ENCODE data around the gene SLC44A5. TPM values are rescaled to one million over a fixed set of nuclear protein-coding genes. Genes with fewer than 3 reads are reported as not detected.
"Not testable (repeated sequence)": the region's sequence is repeated elsewhere in the genome, so short reads cannot be mapped to it uniquely, and the experiment has no call there.

The SLC44A5 gene
- total RNA-seq, 2 donors from 2014 or later = 0.70 TPM; not detected in 1

GRCh38 chr1:75492011-75492410 is 118.9 kb downstream of the SLC44A5 start:
- ATAC-seq (replicated peaks in 1 of 2) = no peak
- Mint-ChIP-seq H3K27me3 (ENCODE audit: low read depth) (no peaks in the 10 kb centered on the region), H3K36me3 (ENCODE audit: insufficient read depth in 2 of 2) (no peaks in the 10 kb centered on the region), H3K4me3 (no peak overlapping the region), H3K27ac (no peak overlapping the region), H3K9me3 (peaks cover 0 to under 1% of the 10 kb centered on the region in 2 donors), H3K4me1 (ENCODE audit: low read depth) (no peaks in the 10 kb centered on the region)
- DNase-seq = no peak

DNA sequence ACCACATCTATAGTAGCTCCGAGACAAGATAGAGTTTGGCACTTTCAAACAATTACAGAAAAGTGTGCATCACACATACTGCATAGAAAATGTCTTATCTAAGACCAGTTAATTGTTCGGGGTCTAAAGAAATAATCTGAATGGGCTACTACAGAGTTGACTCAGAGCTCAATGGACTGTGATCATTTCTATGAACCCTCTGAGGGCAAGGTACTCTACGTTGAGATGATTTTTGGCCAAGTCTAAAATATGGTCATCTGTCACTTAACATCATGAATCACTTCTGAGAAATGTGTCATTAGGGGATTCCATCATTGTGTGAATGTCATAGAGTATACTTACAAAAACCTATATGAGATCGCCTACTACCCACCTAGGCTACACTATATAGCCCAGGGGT is 123.5 kb downstream of the SLC44A5 start:
- DNase-seq (no peak), ATAC-seq (replicated peaks in 1 of 2) (no peak)
- no peak overlapping the region for H3K27ac Mint-ChIP-seq
- H3K9me3 Mint-ChIP-seq = peaks cover 3% of the 10 kb centered on the region in 2 donors
- H3K4me1 Mint-ChIP-seq (ENCODE audit: low read depth) = no peaks in the 10 kb centered on the region
- H3K27me3 Mint-ChIP-seq (ENCODE audit: low read depth) = no peaks in the 10 kb centered on the region
- no peak overlapping the region for H3K4me3 Mint-ChIP-seq
- no peaks in the 10 kb centered on the region for H3K36me3 Mint-ChIP-seq (ENCODE audit: insufficient read depth in 2 of 2)

DNA sequence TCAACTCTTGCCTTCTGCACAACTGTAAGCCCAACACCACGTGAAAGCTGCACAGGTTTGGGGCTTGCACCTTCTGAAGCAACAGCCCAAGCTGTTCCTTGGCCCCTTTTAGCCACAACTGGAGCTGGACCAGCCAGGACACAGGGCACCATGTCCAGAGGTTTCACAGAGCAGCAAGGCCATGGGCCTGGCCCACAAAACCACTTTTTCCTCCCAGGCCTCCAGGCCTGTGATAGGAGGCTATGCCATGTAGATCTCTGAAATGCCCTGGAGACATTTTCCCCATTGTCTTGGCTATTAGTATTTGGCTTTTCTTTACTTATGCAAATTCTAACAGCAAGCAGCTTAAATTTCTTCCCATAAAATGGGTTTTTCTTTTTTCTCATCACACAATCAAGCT is 126.1 kb downstream of the SLC44A5 start:
- H3K36me3 Mint-ChIP-seq (ENCODE audit: insufficient read depth in 2 of 2) = no peaks in the 10 kb centered on the region
- H3K4me1 Mint-ChIP-seq (ENCODE audit: low read depth) = no peaks in the 10 kb centered on the region
- peaks cover 3% of the 10 kb centered on the region in 2 donors for H3K9me3 Mint-ChIP-seq
- ATAC-seq (replicated peaks in 1 of 2) (no peak), DNase-seq (no peak)
- no peaks in the 10 kb centered on the region for H3K27me3 Mint-ChIP-seq (ENCODE audit: low read depth)
- H3K4me3 Mint-ChIP-seq = no peak overlapping the region
- H3K27ac Mint-ChIP-seq = no peak overlapping the region

DNA sequence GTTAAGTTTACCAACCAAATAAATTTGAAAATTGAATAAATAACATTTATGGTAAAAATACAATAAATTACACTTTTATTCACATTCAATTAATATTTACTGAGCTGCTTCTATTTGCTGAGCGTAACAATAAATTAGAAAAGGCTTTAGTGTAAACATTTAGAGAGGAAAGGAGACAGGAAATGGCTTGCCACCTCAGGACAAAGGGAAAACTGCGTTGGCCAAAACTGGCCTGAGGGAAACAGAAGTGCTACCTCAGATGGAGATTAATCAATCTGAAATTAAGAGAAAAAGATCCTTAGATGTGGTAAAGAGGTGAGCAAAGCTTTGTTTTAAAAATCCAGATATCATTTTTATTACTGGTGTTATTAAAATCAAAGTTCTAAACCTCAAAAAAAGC is 128.0 kb downstream of the SLC44A5 start:
- Mint-ChIP-seq H3K4me1 (ENCODE audit: low read depth) (no peaks in the 10 kb centered on the region), H3K9me3 (peaks cover 4% of the 10 kb centered on the region in 2 donors), H3K36me3 (ENCODE audit: insufficient read depth in 2 of 2) (no peaks in the 10 kb centered on the region), H3K27me3 (ENCODE audit: low read depth) (no peaks in the 10 kb centered on the region), H3K4me3 (no peak overlapping the region), H3K27ac (no peak overlapping the region)
- no peak for ATAC-seq (replicated peaks in 1 of 2)
- DNase-seq = no peak

DNA sequence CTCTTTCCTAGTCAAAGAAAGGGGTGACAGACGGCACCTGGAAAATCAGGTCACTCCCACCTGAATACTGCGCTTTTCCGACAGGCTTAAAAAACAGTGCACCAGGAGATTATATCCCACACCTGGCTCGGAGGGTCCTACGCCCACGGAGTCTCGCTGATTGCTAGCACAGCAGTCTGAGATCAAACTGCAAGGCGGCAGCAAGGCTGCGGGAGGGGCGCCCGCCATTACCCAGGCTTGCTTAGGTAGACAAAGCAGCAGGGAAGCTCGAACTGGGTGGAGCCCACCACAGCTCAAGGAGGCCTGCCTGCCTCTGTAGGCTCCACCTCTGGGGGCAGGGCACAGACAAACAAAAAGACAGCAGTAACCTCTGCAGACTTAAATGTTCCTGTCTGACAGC is 134.4 kb downstream of the SLC44A5 start:
- not testable (repeated sequence) for ATAC-seq (replicated peaks in 1 of 2); H3K27ac Mint-ChIP-seq; DNase-seq; H3K27me3 Mint-ChIP-seq (ENCODE audit: low read depth); H3K4me1 Mint-ChIP-seq (ENCODE audit: low read depth); H3K4me3 Mint-ChIP-seq; H3K36me3 Mint-ChIP-seq (ENCODE audit: insufficient read depth in 2 of 2); H3K9me3 Mint-ChIP-seq

- H3K27me3 Mint-ChIP-seq (ENCODE audit: low read depth) = no peaks in the 10 kb centered on the region
- H3K36me3 Mint-ChIP-seq (ENCODE audit: insufficient read depth in 2 of 2) = no peaks in the 10 kb centered on the region
Measured at GRCh38 chr1:75475696-75476095, 135.2 kb downstream of the SLC44A5 start.

DNA sequence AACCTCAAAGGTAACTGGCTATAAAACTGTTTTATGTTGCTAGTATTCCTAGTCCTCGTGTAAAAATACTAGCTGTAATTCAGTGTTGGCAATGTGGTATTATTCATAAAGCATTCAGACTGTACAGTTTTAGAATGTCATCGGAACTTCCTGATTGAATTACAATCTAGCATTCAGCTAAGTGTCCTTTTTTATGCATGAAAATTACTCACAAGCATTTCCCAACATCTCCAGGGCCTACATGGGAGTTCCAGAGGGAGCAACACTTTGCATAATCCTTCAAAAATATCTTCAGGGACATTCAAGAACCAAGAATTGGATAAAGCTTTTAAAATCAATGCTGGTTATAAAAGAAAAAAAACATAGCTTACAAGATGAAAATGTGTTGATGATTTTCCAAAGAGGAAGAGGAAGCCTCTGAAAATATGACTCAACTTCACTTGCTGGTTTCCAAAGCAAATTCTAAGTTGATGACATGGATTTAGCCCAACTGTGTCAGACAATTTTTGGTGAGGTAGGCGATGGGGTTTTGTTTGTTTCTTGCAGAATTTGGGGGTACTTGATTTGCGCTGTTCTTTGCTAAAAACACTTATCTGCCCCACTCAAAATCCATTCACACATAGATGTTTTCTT is 137.8 kb downstream of the SLC44A5 start:
- no peaks in the 10 kb centered on the region for H3K4me1 Mint-ChIP-seq (ENCODE audit: low read depth)
- no peaks in the 10 kb centered on the region for H3K27me3 Mint-ChIP-seq (ENCODE audit: low read depth)
- DNase-seq = no peak
- no peak overlapping the region for H3K4me3 Mint-ChIP-seq
- H3K36me3 Mint-ChIP-seq (ENCODE audit: insufficient read depth in 2 of 2) = no peaks in the 10 kb centered on the region
- no peak overlapping the region for H3K27ac Mint-ChIP-seq
- H3K9me3 Mint-ChIP-seq = peaks cover 0 to 2% of the 10 kb centered on the region in 2 donors
- ATAC-seq (replicated peaks in 1 of 2) = no peak

More at GRCh38 chr1:75475696-75476095, 135.2 kb downstream of the SLC44A5 start:
- no peaks in the 10 kb centered on the region for H3K4me1 Mint-ChIP-seq (ENCODE audit: low read depth)
- no peak overlapping the region for H3K27ac Mint-ChIP-seq
- no peak for DNase-seq
- no peak for ATAC-seq (replicated peaks in 1 of 2)
- peaks cover 2 to 3% of the 10 kb centered on the region in 2 donors for H3K9me3 Mint-ChIP-seq
- no peak overlapping the region for H3K4me3 Mint-ChIP-seq

GRCh38 chr1:75472089-75472970 is 138.6 kb downstream of the SLC44A5 start:
- Mint-ChIP-seq H3K27ac (no peak overlapping the region), H3K4me3 (no peak overlapping the region), H3K9me3 (peaks cover 0 to 2% of the 10 kb centered on the region in 2 donors), H3K27me3 (ENCODE audit: low read depth) (no peaks in the 10 kb centered on the region), H3K4me1 (ENCODE audit: low read depth) (no peaks in the 10 kb centered on the region), H3K36me3 (ENCODE audit: insufficient read depth in 2 of 2) (no peaks in the 10 kb centered on the region)
- ATAC-seq (replicated peaks in 1 of 2) (no peak), DNase-seq (no peak)

DNA sequence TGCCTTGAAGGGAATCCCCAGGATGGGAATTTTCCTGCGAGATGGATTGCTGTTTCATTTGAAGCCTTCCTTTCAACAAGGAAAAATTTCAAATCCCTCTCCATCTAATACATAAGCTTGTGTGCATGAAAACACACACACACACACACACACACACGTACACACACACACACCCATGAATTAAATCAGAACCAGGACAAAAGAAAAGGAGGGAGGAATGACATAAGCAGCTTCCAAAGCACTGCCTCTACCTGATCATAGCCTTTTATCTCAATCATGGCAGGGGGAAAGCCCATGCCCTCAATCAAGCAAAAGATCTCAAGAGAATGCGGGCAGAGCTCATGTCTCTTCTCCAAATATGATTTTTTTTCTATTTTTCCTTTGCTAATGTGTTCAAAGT is 139.7 kb downstream of the SLC44A5 start:
- no peaks in the 10 kb centered on the region for H3K4me1 Mint-ChIP-seq (ENCODE audit: low read depth)
- DNase-seq (no peak), ATAC-seq (replicated peaks in 1 of 2) (no peak)
- H3K27me3 Mint-ChIP-seq (ENCODE audit: low read depth) = no peaks in the 10 kb centered on the region
- no peak overlapping the region for H3K4me3 Mint-ChIP-seq
- peaks cover 0 to 3% of the 10 kb centered on the region in 2 donors for H3K9me3 Mint-ChIP-seq
- H3K27ac Mint-ChIP-seq = no peak overlapping the region
- H3K36me3 Mint-ChIP-seq (ENCODE audit: insufficient read depth in 2 of 2) = no peaks in the 10 kb centered on the region

- no peaks in the 10 kb centered on the region for H3K4me1 Mint-ChIP-seq (ENCODE audit: low read depth)
- H3K9me3 Mint-ChIP-seq = peaks cover 0 to 3% of the 10 kb centered on the region in 2 donors
- no peaks in the 10 kb centered on the region for H3K27me3 Mint-ChIP-seq (ENCODE audit: low read depth)
- ATAC-seq (replicated peaks in 1 of 2) (no peak), DNase-seq (no peak)
- H3K27ac Mint-ChIP-seq = no peak overlapping the region
- H3K4me3 Mint-ChIP-seq = no peak overlapping the region
- no peaks in the 10 kb centered on the region for H3K36me3 Mint-ChIP-seq (ENCODE audit: insufficient read depth in 2 of 2)
Measured at GRCh38 chr1:75470448-75470847, 140.5 kb downstream of the SLC44A5 start.

GRCh38 chr1:75469586-75470173 is 141.2 kb downstream of the SLC44A5 start:
- H3K36me3 Mint-ChIP-seq (ENCODE audit: insufficient read depth in 2 of 2) = no peaks in the 10 kb centered on the region
- H3K4me3 Mint-ChIP-seq = no peak overlapping the region
- H3K9me3 Mint-ChIP-seq = peaks cover 2 to 6% of the 10 kb centered on the region in 2 donors
- ATAC-seq (replicated peaks in 1 of 2) = no peak
- no peak overlapping the region for H3K27ac Mint-ChIP-seq
- H3K27me3 Mint-ChIP-seq (ENCODE audit: low read depth) = no peaks in the 10 kb centered on the region
- no peak for DNase-seq
- no peaks in the 10 kb centered on the region for H3K4me1 Mint-ChIP-seq (ENCODE audit: low read depth)

DNA sequence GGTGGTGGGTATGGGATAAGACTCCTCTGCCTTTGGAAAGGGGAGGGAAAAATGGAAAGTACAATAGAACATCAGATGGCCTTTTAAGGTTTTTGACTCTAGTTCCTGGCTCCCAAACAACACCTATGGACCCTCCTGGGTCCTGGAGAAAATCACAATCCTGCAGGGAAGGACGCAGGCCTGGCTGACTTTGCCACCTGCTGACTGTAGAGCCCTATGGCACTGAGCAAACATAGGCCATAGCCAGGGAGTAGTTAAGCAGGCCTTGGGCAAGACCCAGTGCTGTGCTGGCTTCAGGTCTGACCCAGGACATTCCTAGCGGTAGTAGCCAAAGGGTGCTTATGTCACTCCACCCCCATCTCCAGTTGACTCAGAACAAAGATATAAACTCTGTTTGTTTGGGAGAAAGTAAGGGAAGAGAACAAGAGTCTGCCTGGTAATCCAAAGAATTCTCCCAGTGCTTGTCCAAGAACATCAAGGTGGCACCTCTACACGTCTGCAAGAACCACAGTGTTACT is 149.0 kb downstream of the SLC44A5 start:
- no peak overlapping the region for H3K4me3 Mint-ChIP-seq
- peaks cover 2 to 6% of the 10 kb centered on the region in 2 donors for H3K9me3 Mint-ChIP-seq
- no peak for ATAC-seq (replicated peaks in 1 of 2)
- no peak overlapping the region for H3K27ac Mint-ChIP-seq
- DNase-seq = no peak
- H3K36me3 Mint-ChIP-seq (ENCODE audit: insufficient read depth in 2 of 2) = no peaks in the 10 kb centered on the region
- H3K4me1 Mint-ChIP-seq (ENCODE audit: low read depth) = no peaks in the 10 kb centered on the region
- H3K27me3 Mint-ChIP-seq (ENCODE audit: low read depth) = no peaks in the 10 kb centered on the region

- H3K36me3 Mint-ChIP-seq (ENCODE audit: insufficient read depth in 2 of 2) = no peaks in the 10 kb centered on the region
- no peak for ATAC-seq (replicated peaks in 1 of 2)
- no peaks in the 10 kb centered on the region for H3K4me1 Mint-ChIP-seq (ENCODE audit: low read depth)
- no peaks in the 10 kb centered on the region for H3K27me3 Mint-ChIP-seq (ENCODE audit: low read depth)
- no peak overlapping the region for H3K4me3 Mint-ChIP-seq
- no peak overlapping the region for H3K27ac Mint-ChIP-seq
- H3K9me3 Mint-ChIP-seq = peaks cover 8 to 14% of the 10 kb centered on the region in 2 donors
- DNase-seq = no peak
Measured at GRCh38 chr1:75449998-75450397, 160.9 kb downstream of the SLC44A5 start.
